Measurements from ENCODE around the gene HELB.
A peak's percentile ranks its signal among the peaks of the same experiment; 100 is the strongest.
"Not testable (repeated sequence)": the region's sequence is repeated elsewhere in the genome, so short reads cannot be mapped to it uniquely, and the experiment has no call there.

GRCh38 chr12:66303316-66303804, 1.1 kb downstream of the HELB start:
- TF ChIP-seq CTCF, POLR2A, EP300 (IDR thresholded peaks at IDR 0.05): not testable (repeated sequence)
- TF ChIP-seq POLR2AphosphoS5 (IDR thresholded peaks at IDR 0.05), result peak in 2 of 3 donors; percentile 9 to 10

Data from stomach (tissue), 4 donors.